Neural cell (in vitro differentiated cells): ENCODE results near the gene DERA.

Experiments
- EP300 ChIP-seq: fragments of 450-650 bp; conservative IDR thresholded peaks from 2 replicates; pipeline ENCODE4 v1.6.1; 2014; ENCODE audit warnings: antibody characterized with exemption, mild to moderate bottlenecking, moderate library complexity; ENCODE audit not compliant: poor library complexity, severe bottlenecking
- EZH2 ChIP-seq: fragments of 200-600, 300-800 bp; shearing (Covaris generic), sonication (generic); IDR thresholded peaks from 2 replicates; pipeline ENCODE4 v1.6.1; 2014; ENCODE audit warnings: antibody characterized with exemption, low read length, borderline replicate concordance, mild to moderate bottlenecking; ENCODE audit not compliant: insufficient read depth, poor library complexity, severe bottlenecking
- MXI1 ChIP-seq: fragments of 450-650 bp; conservative IDR thresholded peaks from 2 replicates; pipeline ENCODE4 v1.6.1; 2014; ENCODE audit warnings: antibody characterized with exemption, mild to moderate bottlenecking; ENCODE audit not compliant: poor library complexity, severe bottlenecking
- POLR2AphosphoS5 ChIP-seq: IDR thresholded peaks from 2 replicates; pipeline ENCODE4 v1.6.1; 2012
- RAD21 ChIP-seq: fragments of 450-650 bp; conservative IDR thresholded peaks from 2 replicates; pipeline ENCODE4 v1.6.1; 2014; ENCODE audit warnings: antibody characterized with exemption, mild to moderate bottlenecking, moderate library complexity
- REST ChIP-seq: IDR thresholded peaks from 2 replicates; pipeline ENCODE4 v1.6.1; 2012; ENCODE audit warnings: borderline replicate concordance
- SMC3 ChIP-seq: fragments of 450-650 bp; conservative IDR thresholded peaks from 2 replicates; pipeline ENCODE4 v1.6.1; 2014; ENCODE audit warnings: antibody characterized with exemption, mild to moderate bottlenecking, moderate library complexity; ENCODE audit not compliant: poor library complexity
- TF ChIP-seq, protein P1 (sequence below): fragments of 450-650 bp; IDR thresholded peaks from 2 replicates; pipeline ENCODE4 v1.5.1; 2014; ENCODE audit warnings: antibody characterized with exemption, mild to moderate bottlenecking, moderate library complexity; ENCODE audit not compliant: poor library complexity, severe bottlenecking

DNA sequence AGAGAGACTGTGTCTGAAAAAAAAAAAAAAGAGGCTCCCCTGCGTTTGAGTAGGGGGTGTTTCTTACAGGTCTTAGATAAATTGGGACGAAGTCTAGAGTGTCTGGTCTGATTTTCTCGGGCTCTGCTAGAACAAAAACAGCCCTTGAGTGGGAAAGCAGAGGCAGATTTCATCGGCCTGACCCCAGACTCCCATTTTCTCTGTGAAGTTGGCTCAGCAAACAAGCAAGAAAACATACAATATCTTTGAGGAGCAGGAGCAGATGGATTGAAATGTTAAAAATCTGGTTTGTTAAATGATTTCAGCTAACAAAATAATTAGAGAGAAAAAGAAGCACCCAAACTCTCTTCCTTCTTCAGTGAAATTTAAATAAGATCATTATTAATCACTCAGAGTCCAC is 44.1 kb downstream of the DERA start:
- TF ChIP-seq, protein P1, sequence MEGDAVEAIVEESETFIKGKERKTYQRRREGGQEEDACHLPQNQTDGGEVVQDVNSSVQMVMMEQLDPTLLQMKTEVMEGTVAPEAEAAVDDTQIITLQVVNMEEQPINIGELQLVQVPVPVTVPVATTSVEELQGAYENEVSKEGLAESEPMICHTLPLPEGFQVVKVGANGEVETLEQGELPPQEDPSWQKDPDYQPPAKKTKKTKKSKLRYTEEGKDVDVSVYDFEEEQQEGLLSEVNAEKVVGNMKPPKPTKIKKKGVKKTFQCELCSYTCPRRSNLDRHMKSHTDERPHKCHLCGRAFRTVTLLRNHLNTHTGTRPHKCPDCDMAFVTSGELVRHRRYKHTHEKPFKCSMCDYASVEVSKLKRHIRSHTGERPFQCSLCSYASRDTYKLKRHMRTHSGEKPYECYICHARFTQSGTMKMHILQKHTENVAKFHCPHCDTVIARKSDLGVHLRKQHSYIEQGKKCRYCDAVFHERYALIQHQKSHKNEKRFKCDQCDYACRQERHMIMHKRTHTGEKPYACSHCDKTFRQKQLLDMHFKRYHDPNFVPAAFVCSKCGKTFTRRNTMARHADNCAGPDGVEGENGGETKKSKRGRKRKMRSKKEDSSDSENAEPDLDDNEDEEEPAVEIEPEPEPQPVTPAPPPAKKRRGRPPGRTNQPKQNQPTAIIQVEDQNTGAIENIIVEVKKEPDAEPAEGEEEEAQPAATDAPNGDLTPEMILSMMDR = no peak
- TF ChIP-seq MXI1 (no peak), SMC3 (no peak), EZH2 (no peak), RAD21 (no peak), EP300 (no peak), POLR2AphosphoS5 (no peak), REST (no peak)
